Panc1 (cell line): ENCODE measurements around the gene ELL2. TPM values are rescaled to one million over a fixed set of nuclear protein-coding genes. Genes with fewer than 3 reads are reported as not detected.
A peak's percentile ranks its signal among the peaks of the same experiment; 100 is the strongest.

ENCODE experiments used
- ATAC-seq: fragments of 200-7000 bp; cut with Tn5 transposase; 2 replicates; pipeline ENCODE4 v1.9.1; 2020; ENCODE audit warnings: mild to moderate bottlenecking, moderate library complexity
- BruUV-seq: library from RNA; stranded (reverse); fragments of 400-500 nt; replicated peaks from 2 replicates; lab custom pipeline; 2021; lab: Mats Ljungman, UMichigan
- CTCF ChIA-PET: fragments of 300-600 bp; sonication (Branson Sonifier 250); formaldehyde crosslinking; loops from one replicate; lab custom pipeline; 2022; ENCODE audit warnings: antibody characterized with exemption; lab: Charles Lee
- POLR2A ChIA-PET: fragments of 300-600 bp; sonication (Branson Sonifier 250); formaldehyde crosslinking; loops from one replicate; lab custom pipeline; 2022; ENCODE audit warnings: antibody characterized with exemption; lab: Charles Lee
- DNase-seq: peaks from one replicate; pipeline ENCODE4 v3.0.0-alpha.2; 2010; ENCODE audit warnings: low read depth, low spot score
- H3K27ac ChIP-seq: 2 replicates; pipeline ENCODE4 v1.5.1; 2011; ENCODE audit warnings: mild to moderate bottlenecking, low read length, inconsistent platforms
- H3K27me3 ChIP-seq: fragments of 200-500 bp; sonication (Bioruptor generic); 2 replicates; pipeline ENCODE4 v1.6.0; 2014; ENCODE audit warnings: low read length, inconsistent platforms; ENCODE audit not compliant: control insufficient read depth, insufficient read depth
- H3K36me3 ChIP-seq: fragments of 200-500 bp; sonication (Bioruptor generic); 2 replicates; pipeline ENCODE4 v1.5.1; 2014; ENCODE audit warnings: inconsistent platforms, mild to moderate bottlenecking, low read length, moderate library complexity; ENCODE audit not compliant: control insufficient read depth, insufficient read depth
- H3K4me1 ChIP-seq: 2 replicates; pipeline ENCODE4 v1.5.1; 2011; ENCODE audit warnings: inconsistent platforms, mild to moderate bottlenecking, low read length, moderate library complexity; ENCODE audit not compliant: control insufficient read depth, insufficient read depth
- H3K4me3 ChIP-seq, 2 experiments: 2 replicates each; pipeline ENCODE4 v1.5.1; 2011 to 2012; ENCODE audit warnings: low read depth in 2 of 2, low read length in 2 of 2, mild to moderate bottlenecking in 2 of 2, inconsistent platforms in 1 of 2, moderate library complexity in 1 of 2
- H3K9me3 ChIP-seq: fragments of 200-500 bp; sonication (Bioruptor generic); 2 replicates; pipeline ENCODE4 v1.5.1; 2014; ENCODE audit warnings: low read depth, mild to moderate bottlenecking, inconsistent platforms, low read length, moderate library complexity; ENCODE audit not compliant: control insufficient read depth, insufficient read depth
- CTCF ChIP-seq: fragments of 450-650 bp; IDR thresholded peaks from 2 replicates; pipeline ENCODE4 v1.5.1; 2017; ENCODE audit warnings: mild to moderate bottlenecking
- POLR2AphosphoS5 ChIP-seq: IDR thresholded peaks from 2 replicates; pipeline ENCODE4 v1.6.1; 2012; ENCODE audit warnings: mild to moderate bottlenecking, low read depth, low read length, moderate library complexity
- REST ChIP-seq, 2 experiments: IDR thresholded peaks; 2 replicates each; pipeline ENCODE4 v1.6.1; 2011 to 2012; ENCODE audit warnings: low read depth in 2 of 2, control low read depth in 1 of 2, low read length in 1 of 2, mild to moderate bottlenecking in 1 of 2, moderate library complexity in 1 of 2; ENCODE audit not compliant: insufficient read depth in 1 of 2
- SIN3A ChIP-seq: IDR thresholded peaks from 2 replicates; pipeline ENCODE4 v1.6.1; 2012; ENCODE audit warnings: low read depth, mild to moderate bottlenecking, low read length, moderate library complexity, borderline replicate concordance; ENCODE audit not compliant: insufficient read depth
- TCF7L2 ChIP-seq: IDR thresholded peaks from 2 replicates; pipeline ENCODE4 v1.6.1; 2011; ENCODE audit warnings: mild to moderate bottlenecking, low read depth, low read length, inconsistent platforms
- in situ Hi-C: cut with HindIII; loops from 2 replicates; pipeline ENCODE4 v1.10.0; 2016; ENCODE audit warnings: low sequenced_read_pairs, low pct_unique_long_range_greater_than_20kb
- intact Hi-C: fragments of 100-400 bp; cut with micrococcal nuclease; formaldehyde crosslinking; loops from one replicate; pipeline ENCODE4 v1.10.0; 2022; ENCODE audit not compliant: unreplicated experiment
- total RNA-seq: library from RNA; stranded (reverse); gene quantifications from one replicate; pipeline ENCODE4 v1.2.1, GENCODE V29; 2021; ENCODE audit not compliant: unreplicated experiment

ELL2 gene
- total RNA-seq, 1 experiment from 2014 or later: 68.5 TPM

- in situ Hi-C loops (no loop called here), intact Hi-C loops (no loop called here)
- H3K9me3 ChIP-seq: no peaks in the 10 kb centered on the region
- no peaks in the 10 kb centered on the region for H3K4me1 ChIP-seq
- H3K27me3 ChIP-seq: no peaks in the 10 kb centered on the region
- DNase-seq (no peak), ATAC-seq (no peak)
- H3K27ac ChIP-seq: no peak overlapping the region
- ChIA-PET POLR2A (no interaction called here), CTCF (interaction anchor here (0.7 kb wide), 1 partner anchor 376 kb away, joined by 3 read pairs; no protein-coding TSS in a partner anchor)
- TF ChIP-seq SIN3A (no peak), POLR2AphosphoS5 (no peak), TCF7L2 (no peak), CTCF (no peak), REST (IDR thresholded peaks at IDR 0.05; ENCODE audit: insufficient read depth in 1 of 2, low read depth in 2 of 2, low read length in 1 of 2) (no peak)
- no peak overlapping the region for H3K4me3 ChIP-seq
- no TSS peak for BruUV-seq
- H3K36me3 ChIP-seq: peaks cover 6% of the 10 kb centered on the region; the same call in 1 of the 2 replicates
These were observed 45.5 kb downstream of the ELL2 start for GRCh38 chr5:95915999-95916686.

GRCh38 chr5:95913663-95914062, 48.0 kb downstream of the ELL2 start:
- TF ChIP-seq SIN3A (no peak), REST (IDR thresholded peaks at IDR 0.05; ENCODE audit: insufficient read depth in 1 of 2, low read depth in 2 of 2, low read length in 1 of 2) (no peak), POLR2AphosphoS5 (no peak), TCF7L2 (no peak), CTCF (no peak)
- Histone ChIP-seq H3K36me3 (peaks cover 6% of the 10 kb centered on the region; the same call in 1 of the 2 replicates), H3K4me3 (no peak overlapping the region), H3K4me1 (peaks cover 6% of the 10 kb centered on the region), H3K27me3 (no peaks in the 10 kb centered on the region), H3K9me3 (no peaks in the 10 kb centered on the region), H3K27ac (no peak overlapping the region)
- DNase-seq (no peak), ATAC-seq (no peak)
- TSS peak; percentile 8 for BruUV-seq
- POLR2A ChIA-PET: no interaction called here
- intact Hi-C loops: no loop called here
- in situ Hi-C loops: no loop called here
- CTCF ChIA-PET: interaction anchor here (0.6 kb wide), 1 partner anchor 9 kb away, joined by 9 read pairs; no protein-coding TSS in a partner anchor
